ENCODE data around the gene PGAM1.
"Not testable (repeated sequence)": the region's sequence is repeated elsewhere in the genome, so short reads cannot be mapped to it uniquely, and the experiment has no call there.

PGAM1 gene

DNA sequence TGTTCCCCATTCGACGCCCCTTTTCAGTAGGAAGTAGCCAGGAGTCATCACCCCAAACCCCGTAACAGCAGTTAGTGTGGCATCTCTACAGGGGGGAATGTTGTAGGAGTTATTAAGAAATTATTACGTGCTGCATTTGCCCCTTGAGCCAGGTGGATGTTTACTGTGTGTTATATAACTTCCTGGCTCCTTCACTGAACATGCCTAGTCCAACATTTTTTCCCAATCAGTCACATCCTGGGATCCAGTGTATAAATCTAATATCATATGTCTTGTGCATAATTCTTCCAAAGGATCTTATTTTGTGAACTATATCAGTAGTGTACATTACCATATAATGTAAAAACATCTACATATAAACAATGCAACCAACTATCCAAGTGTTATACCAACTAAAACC lies 53.4 kb downstream of the PGAM1 start:
- not testable (repeated sequence) for H3K4me3 ChIP-seq (ENCODE audit: low read depth, low read length)

GRCh38 chr10:97479939-97480338 lies 53.9 kb downstream of the PGAM1 start:
- no peak overlapping the region for H3K4me3 ChIP-seq (ENCODE audit: low read depth, low read length)
- H3K27me3 ChIP-seq (ENCODE audit: control insufficient read depth, insufficient read depth, low read length): no peaks in the 10 kb centered on the region
- H3K9me3 ChIP-seq (ENCODE audit: control insufficient read depth, insufficient read depth, low read length): no peaks in the 10 kb centered on the region
- peak overlapping the region; percentile 73 for H3K27ac ChIP-seq (ENCODE audit: low read depth, low read length)
- peaks cover 18% of the 10 kb centered on the region for H3K4me1 ChIP-seq (ENCODE audit: control insufficient read depth, insufficient read depth, low read length)
- H3K9ac ChIP-seq (ENCODE audit: low read depth, low read length): no peak overlapping the region
- H3K36me3 ChIP-seq (ENCODE audit: control insufficient read depth, insufficient read depth, low read length): peaks cover 69% of the 10 kb centered on the region

More for the DNA sequence above, 53.4 kb downstream of the PGAM1 start:
- H3K9me3 ChIP-seq (ENCODE audit: control insufficient read depth, insufficient read depth, low read length); H3K27me3 ChIP-seq (ENCODE audit: control insufficient read depth, insufficient read depth, low read length): not testable (repeated sequence)
- H3K9ac ChIP-seq (ENCODE audit: low read depth, low read length): peak overlapping the region; percentile 27; the same call in 1 of the 2 replicates
- H3K4me1 ChIP-seq (ENCODE audit: control insufficient read depth, insufficient read depth, low read length): peaks cover 18% of the 10 kb centered on the region
- H3K27ac ChIP-seq (ENCODE audit: low read depth, low read length): peak overlapping the region; percentile 71
- H3K36me3 ChIP-seq (ENCODE audit: control insufficient read depth, insufficient read depth, low read length): peaks cover 74% of the 10 kb centered on the region

DNA sequence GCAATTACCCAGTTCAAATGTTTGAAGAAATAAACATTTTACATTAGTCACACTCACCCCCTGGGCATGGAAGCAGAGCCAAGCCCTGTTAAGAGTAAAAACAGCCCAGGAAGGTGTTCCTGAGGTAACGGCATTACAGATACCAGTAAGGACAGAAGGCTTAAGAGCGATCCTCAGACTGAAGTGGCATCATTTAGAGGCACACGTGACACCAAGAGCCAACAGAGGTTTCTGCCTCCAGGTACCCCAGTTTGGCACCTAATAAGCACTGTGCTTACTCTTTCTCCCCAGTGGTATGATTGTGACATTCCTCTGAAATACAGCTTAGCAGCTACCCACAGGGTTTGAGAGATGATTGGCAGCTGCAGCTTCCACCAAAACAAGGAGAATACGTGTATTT lies 55.1 kb downstream of the PGAM1 start:
- peaks cover 64% of the 10 kb centered on the region for H3K36me3 ChIP-seq (ENCODE audit: control insufficient read depth, insufficient read depth, low read length)
- no peak overlapping the region for H3K9ac ChIP-seq (ENCODE audit: low read depth, low read length)

GRCh38 chr10:97482381-97482780 lies 56.4 kb downstream of the PGAM1 start:
- Histone ChIP-seq H3K9ac (ENCODE audit: low read depth, low read length) (no peak overlapping the region), H3K36me3 (ENCODE audit: control insufficient read depth, insufficient read depth, low read length) (peaks cover 51% of the 10 kb centered on the region), H3K9me3 (ENCODE audit: control insufficient read depth, insufficient read depth, low read length) (no peaks in the 10 kb centered on the region), H3K27ac (ENCODE audit: low read depth, low read length) (no peak overlapping the region), H3K4me1 (ENCODE audit: control insufficient read depth, insufficient read depth, low read length) (peaks cover 18% of the 10 kb centered on the region), H3K27me3 (ENCODE audit: control insufficient read depth, insufficient read depth, low read length) (no peaks in the 10 kb centered on the region), H3K4me3 (ENCODE audit: low read depth, low read length) (no peak overlapping the region)

More for the DNA sequence above, 55.1 kb downstream of the PGAM1 start:
- no peak overlapping the region for H3K4me3 ChIP-seq (ENCODE audit: low read depth, low read length)
- H3K27ac ChIP-seq (ENCODE audit: low read depth, low read length): peak overlapping the region; percentile 73
- H3K9me3 ChIP-seq (ENCODE audit: control insufficient read depth, insufficient read depth, low read length): no peaks in the 10 kb centered on the region
- peaks cover 18% of the 10 kb centered on the region for H3K4me1 ChIP-seq (ENCODE audit: control insufficient read depth, insufficient read depth, low read length)
- H3K27me3 ChIP-seq (ENCODE audit: control insufficient read depth, insufficient read depth, low read length): no peaks in the 10 kb centered on the region
